ENCODE measurements around the gene INCA1.

GRCh38 chr17:4948166-4948930 is 49.0 kb downstream of the INCA1 start, which contains the start of gene PFN1:
- TF ChIP-seq POLR2AphosphoS5 (IDR thresholded peaks at IDR 0.05; ENCODE audit: insufficient read depth, low read depth, low read length) (peak; percentile 97), POLR2A (IDR thresholded peaks at IDR 0.05; ENCODE audit: low read depth, low read length) (peak; percentile 95)
